Fibroblast of lung (primary cell): ENCODE measurements around the gene CALR3.

Experiments
- CTCF ChIP-seq, 2 donors: IDR thresholded peaks in 1 of 2; conservative IDR thresholded peaks in 1 of 2; 1 replicate in 1 of 2; 2 replicates in 1 of 2; pipeline ENCODE4 v1.5.1; 2011 to 2012; ENCODE audit warnings: low read length in 2 of 2, control low read depth in 1 of 2, inconsistent platforms in 1 of 2, low read depth in 1 of 2, mild to moderate bottlenecking in 1 of 2
- EZH2 ChIP-seq: IDR thresholded peaks from 2 replicates; pipeline ENCODE4 v1.5.1; 2012; ENCODE audit warnings: low read length, control low read depth, mild to moderate bottlenecking; ENCODE audit errors: missing control alignments

GRCh38 chr19:16446108-16446723, 49.8 kb downstream of the CALR3 start:
- TF ChIP-seq CTCF (conservative IDR thresholded peaks at IDR 0.05 in 1 of 2, IDR thresholded peaks at IDR 0.05 in 1 of 2; ENCODE audit: low read depth in 1 of 2, low read length in 2 of 2) = no peak
- no peak for TF ChIP-seq EZH2
